Neural cell (in vitro differentiated cells): ENCODE data around the gene PTPN3. TPM values are rescaled to one million over a fixed set of nuclear protein-coding genes. Genes with fewer than 3 reads are reported as not detected.

ENCODE experiments used
- H2AFZ ChIP-seq: fragments of 200-600, 300-800 bp; sonication (generic), shearing (Covaris generic); 2 replicates; pipeline ENCODE4 v1.6.0; 2014; ENCODE audit warnings: low read depth, mild to moderate bottlenecking, antibody characterized with exemption, low read length, moderate library complexity
- H3F3A ChIP-seq: fragments of 200-600 bp; shearing (Covaris generic); 2 replicates; pipeline ENCODE4 v1.6.1; 2016; ENCODE audit warnings: mild to moderate bottlenecking, moderate library complexity, mixed read lengths, antibody characterized with exemption, low read length; ENCODE audit not compliant: insufficient read depth, poor library complexity, severe bottlenecking
- H3K27ac ChIP-seq: fragments of 200-600, 300-800 bp; sonication (generic), shearing (Covaris generic); 2 replicates; pipeline ENCODE4 v1.5.1; 2014; ENCODE audit warnings: mild to moderate bottlenecking, low read length, moderate library complexity
- H3K27me3 ChIP-seq: fragments of 300-800, 200-600 bp; sonication (generic), shearing (Covaris generic); 2 replicates; pipeline ENCODE4 v1.6.0; 2014; ENCODE audit warnings: mild to moderate bottlenecking, low read depth, low read length, moderate library complexity; ENCODE audit not compliant: insufficient read depth
- H3K36me3 ChIP-seq: fragments of 300-800, 200-600 bp; sonication (generic), shearing (Covaris generic); 2 replicates; pipeline ENCODE4 v1.5.1; 2014; ENCODE audit warnings: mild to moderate bottlenecking, antibody characterized with exemption, low read length, moderate library complexity; ENCODE audit not compliant: insufficient read depth
- H3K4me2 ChIP-seq: fragments of 300-800, 200-600 bp; sonication (generic), shearing (Covaris generic); 2 replicates; pipeline ENCODE4 v1.6.0; 2014; ENCODE audit warnings: mild to moderate bottlenecking, low read length
- H3K4me3 ChIP-seq: fragments of 300-800, 200-600 bp; sonication (generic), shearing (Covaris generic); 2 replicates; pipeline ENCODE4 v1.5.1; 2014; ENCODE audit warnings: mild to moderate bottlenecking, low read length, moderate library complexity
- H3K79me2 ChIP-seq: fragments of 200-600 bp; shearing (Covaris generic); replicated peaks from 2 replicates; pipeline ENCODE4 v1.6.0; 2014; ENCODE audit warnings: mild to moderate bottlenecking, low read length, moderate library complexity; ENCODE audit not compliant: insufficient read depth
- H3K9ac ChIP-seq: fragments of 300-800, 200-600 bp; sonication (generic), shearing (Covaris generic); 2 replicates; pipeline ENCODE4 v1.6.1; 2016; ENCODE audit warnings: mild to moderate bottlenecking, low read length, mixed read lengths
- H3K9me2 ChIP-seq: fragments of 200-600 bp; shearing (Covaris generic); 2 replicates; pipeline ENCODE4 v1.6.1; 2016; ENCODE audit warnings: mild to moderate bottlenecking, low read length, mixed read lengths; ENCODE audit not compliant: insufficient read depth
- H3K9me3 ChIP-seq: fragments of 200-600, 300-800 bp; sonication (generic), shearing (Covaris generic); 2 replicates; pipeline ENCODE4 v1.6.1; 2016; ENCODE audit warnings: mild to moderate bottlenecking, mixed run types, low read length, moderate library complexity, mixed read lengths
- H4K20me1 ChIP-seq: fragments of 200-600 bp; shearing (Covaris generic); 2 replicates; pipeline ENCODE4 v1.6.1; 2016; ENCODE audit warnings: mild to moderate bottlenecking, mixed run types; ENCODE audit not compliant: insufficient read depth
- CTCF ChIP-seq: fragments of 450-650 bp; IDR thresholded peaks from 2 replicates; pipeline ENCODE4 v1.5.1; 2014; ENCODE audit warnings: antibody characterized with exemption, mild to moderate bottlenecking, moderate library complexity; ENCODE audit not compliant: poor library complexity, severe bottlenecking
- EP300 ChIP-seq: fragments of 450-650 bp; conservative IDR thresholded peaks from 2 replicates; pipeline ENCODE4 v1.6.1; 2014; ENCODE audit warnings: antibody characterized with exemption, mild to moderate bottlenecking, moderate library complexity; ENCODE audit not compliant: poor library complexity, severe bottlenecking
- EZH2 ChIP-seq: fragments of 200-600, 300-800 bp; shearing (Covaris generic), sonication (generic); IDR thresholded peaks from 2 replicates; pipeline ENCODE4 v1.6.1; 2014; ENCODE audit warnings: antibody characterized with exemption, low read length, borderline replicate concordance, mild to moderate bottlenecking; ENCODE audit not compliant: insufficient read depth, poor library complexity, severe bottlenecking
- MXI1 ChIP-seq: fragments of 450-650 bp; conservative IDR thresholded peaks from 2 replicates; pipeline ENCODE4 v1.6.1; 2014; ENCODE audit warnings: antibody characterized with exemption, mild to moderate bottlenecking; ENCODE audit not compliant: poor library complexity, severe bottlenecking
- POLR2AphosphoS5 ChIP-seq: IDR thresholded peaks from 2 replicates; pipeline ENCODE4 v1.6.1; 2012
- RAD21 ChIP-seq: fragments of 450-650 bp; conservative IDR thresholded peaks from 2 replicates; pipeline ENCODE4 v1.6.1; 2014; ENCODE audit warnings: antibody characterized with exemption, mild to moderate bottlenecking, moderate library complexity
- REST ChIP-seq: IDR thresholded peaks from 2 replicates; pipeline ENCODE4 v1.6.1; 2012; ENCODE audit warnings: borderline replicate concordance
- SMC3 ChIP-seq: fragments of 450-650 bp; conservative IDR thresholded peaks from 2 replicates; pipeline ENCODE4 v1.6.1; 2014; ENCODE audit warnings: antibody characterized with exemption, mild to moderate bottlenecking, moderate library complexity; ENCODE audit not compliant: poor library complexity
- TAF1 ChIP-seq: IDR thresholded peaks from 2 replicates; pipeline ENCODE4 v1.6.1; 2012; ENCODE audit warnings: low read depth
- polyA plus RNA-seq: library from polyadenylated mRNA; depleted of rRNA; stranded (reverse); fragments of >200 nt; gene quantifications from 2 replicates; pipeline ENCODE4 v1.2.3, GENCODE V29; 2014

Gene PTPN3
- polyA plus RNA-seq, 1 donor from 2014 or later: 3.8 TPM

GRCh38 chr9:109448223-109448622, 49.9 kb downstream of the PTPN3 start:
- Histone ChIP-seq H2AFZ (no peak overlapping the region), H3K4me3 (no peak overlapping the region), H3K36me3 (no peaks in the 10 kb centered on the region), H3K4me2 (no peak overlapping the region), H3K27ac (no peak overlapping the region), H3K27me3 (no peaks in the 10 kb centered on the region), H3K79me2 (no peaks in the 10 kb centered on the region), H3K9me2 (no peaks in the 10 kb centered on the region), H3K9ac (no peak overlapping the region), H4K20me1 (no peaks in the 10 kb centered on the region), H3F3A (no peaks in the 10 kb centered on the region), H3K9me3 (no peaks in the 10 kb centered on the region)
- no peak for TF ChIP-seq EZH2
- TF ChIP-seq CTCF: no peak
- TF ChIP-seq EP300: no peak
- TF ChIP-seq RAD21: no peak
- no peak for TF ChIP-seq POLR2AphosphoS5
- TF ChIP-seq MXI1: no peak
- no peak for TF ChIP-seq SMC3
- no peak for TF ChIP-seq REST
- no peak for TF ChIP-seq TAF1

GRCh38 chr9:109447329-109448076, 50.6 kb downstream of the PTPN3 start:
- H3K9ac ChIP-seq: no peak overlapping the region
- no peak overlapping the region for H3K4me3 ChIP-seq
- no peak overlapping the region for H2AFZ ChIP-seq
- H3F3A ChIP-seq: no peaks in the 10 kb centered on the region
- H3K27ac ChIP-seq: no peak overlapping the region
- H3K9me3 ChIP-seq: no peaks in the 10 kb centered on the region
- H3K4me2 ChIP-seq: no peak overlapping the region
- H3K36me3 ChIP-seq: no peaks in the 10 kb centered on the region
- no peaks in the 10 kb centered on the region for H3K27me3 ChIP-seq
- no peaks in the 10 kb centered on the region for H4K20me1 ChIP-seq
- no peaks in the 10 kb centered on the region for H3K79me2 ChIP-seq
- TF ChIP-seq SMC3: no peak
- TF ChIP-seq MXI1: no peak
- no peak for TF ChIP-seq EP300
- TF ChIP-seq RAD21: no peak
- TF ChIP-seq REST: no peak
- TF ChIP-seq CTCF: no peak
- no peak for TF ChIP-seq POLR2AphosphoS5
- no peak for TF ChIP-seq TAF1
- TF ChIP-seq EZH2: no peak
- no peaks in the 10 kb centered on the region for H3K9me2 ChIP-seq
